K562 (cell line): ENCODE results near the gene ACTN4.

ENCODE experiments used
- TF ChIP-seq, protein P1 (sequence below): sonication (generic); formaldehyde crosslinking; IDR thresholded peaks from 2 replicates; pipeline ENCODE4 v1.8.0; 2022; ENCODE audit warnings: missing genetic modification reagents, mild to moderate bottlenecking, moderate library complexity, borderline replicate concordance
- TF ChIP-seq, protein P2 (sequence below), 2 experiments: fragments of 450-650 bp; conservative IDR thresholded peaks; 2 replicates each; pipeline ENCODE4 v1.6.1; 2017; ENCODE audit warnings: mild to moderate bottlenecking in 2 of 2, moderate library complexity in 2 of 2

GRCh38 chr19:38674388-38675171 is 27.1 kb downstream of the ACTN4 start:
- TF ChIP-seq, protein P1, sequence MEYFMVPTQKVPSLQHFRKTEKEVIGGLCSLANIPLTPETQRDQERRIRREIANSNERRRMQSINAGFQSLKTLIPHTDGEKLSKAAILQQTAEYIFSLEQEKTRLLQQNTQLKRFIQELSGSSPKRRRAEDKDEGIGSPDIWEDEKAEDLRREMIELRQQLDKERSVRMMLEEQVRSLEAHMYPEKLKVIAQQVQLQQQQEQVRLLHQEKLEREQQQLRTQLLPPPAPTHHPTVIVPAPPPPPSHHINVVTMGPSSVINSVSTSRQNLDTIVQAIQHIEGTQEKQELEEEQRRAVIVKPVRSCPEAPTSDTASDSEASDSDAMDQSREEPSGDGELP (CRISPR knock-in tag): peak; percentile 11; the same call in 1 of the 2 replicates
- TF ChIP-seq, protein P2, sequence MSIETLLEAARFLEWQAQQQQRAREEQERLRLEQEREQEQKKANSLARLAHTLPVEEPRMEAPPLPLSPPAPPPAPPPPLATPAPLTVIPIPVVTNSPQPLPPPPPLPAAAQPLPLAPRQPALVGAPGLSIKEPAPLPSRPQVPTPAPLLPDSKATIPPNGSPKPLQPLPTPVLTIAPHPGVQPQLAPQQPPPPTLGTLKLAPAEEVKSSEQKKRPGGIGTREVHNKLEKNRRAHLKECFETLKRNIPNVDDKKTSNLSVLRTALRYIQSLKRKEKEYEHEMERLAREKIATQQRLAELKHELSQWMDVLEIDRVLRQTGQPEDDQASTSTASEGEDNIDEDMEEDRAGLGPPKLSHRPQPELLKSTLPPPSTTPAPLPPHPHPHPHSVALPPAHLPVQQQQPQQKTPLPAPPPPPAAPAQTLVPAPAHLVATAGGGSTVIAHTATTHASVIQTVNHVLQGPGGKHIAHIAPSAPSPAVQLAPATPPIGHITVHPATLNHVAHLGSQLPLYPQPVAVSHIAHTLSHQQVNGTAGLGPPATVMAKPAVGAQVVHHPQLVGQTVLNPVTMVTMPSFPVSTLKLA (conservative IDR thresholded peaks at IDR 0.05): peak; percentile 35 to 50; a peak in 1 of 4 replicates
